ENCODE data around the gene RAPGEF6.

Gene RAPGEF6

DNA sequence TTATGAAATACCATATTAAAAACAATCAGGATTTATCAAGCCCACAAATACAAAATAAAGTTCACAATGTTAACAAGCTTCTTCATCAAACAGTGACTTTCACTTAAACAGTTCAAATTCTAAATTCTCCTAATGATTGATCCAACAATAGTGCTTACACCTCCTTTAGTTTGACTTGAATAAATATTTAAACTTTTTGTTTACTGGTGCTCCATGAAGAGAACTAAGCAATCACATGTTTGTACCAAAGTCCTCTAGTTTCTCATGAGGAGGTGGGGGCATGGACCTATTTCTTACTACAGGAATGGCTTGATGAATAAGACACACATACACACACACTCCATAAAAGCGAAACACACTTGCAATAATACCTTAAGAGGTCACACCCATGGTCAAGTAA lies 95.8 kb downstream of the RAPGEF6 start:
- no peak for FAIRE-seq

DNA sequence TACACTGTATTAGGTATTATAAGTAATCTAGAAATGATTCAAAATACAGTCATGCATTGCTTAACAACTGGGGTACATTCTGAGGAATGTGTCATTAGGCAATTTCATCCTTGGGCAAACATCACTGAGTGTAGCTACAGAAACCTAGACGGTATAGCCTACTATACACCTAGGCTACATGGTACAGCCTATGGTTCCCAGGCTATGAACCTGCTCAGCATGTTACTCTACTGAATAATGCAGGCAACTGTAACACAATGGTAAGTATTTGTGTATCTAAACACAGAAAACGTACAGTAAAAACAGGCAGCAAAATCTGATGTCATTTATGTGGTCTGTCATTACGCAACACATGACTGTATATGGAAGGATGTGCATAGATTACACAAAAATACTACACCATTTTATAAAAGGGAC lies 96.8 kb downstream of the RAPGEF6 start:
- FAIRE-seq, result no peak

DNA sequence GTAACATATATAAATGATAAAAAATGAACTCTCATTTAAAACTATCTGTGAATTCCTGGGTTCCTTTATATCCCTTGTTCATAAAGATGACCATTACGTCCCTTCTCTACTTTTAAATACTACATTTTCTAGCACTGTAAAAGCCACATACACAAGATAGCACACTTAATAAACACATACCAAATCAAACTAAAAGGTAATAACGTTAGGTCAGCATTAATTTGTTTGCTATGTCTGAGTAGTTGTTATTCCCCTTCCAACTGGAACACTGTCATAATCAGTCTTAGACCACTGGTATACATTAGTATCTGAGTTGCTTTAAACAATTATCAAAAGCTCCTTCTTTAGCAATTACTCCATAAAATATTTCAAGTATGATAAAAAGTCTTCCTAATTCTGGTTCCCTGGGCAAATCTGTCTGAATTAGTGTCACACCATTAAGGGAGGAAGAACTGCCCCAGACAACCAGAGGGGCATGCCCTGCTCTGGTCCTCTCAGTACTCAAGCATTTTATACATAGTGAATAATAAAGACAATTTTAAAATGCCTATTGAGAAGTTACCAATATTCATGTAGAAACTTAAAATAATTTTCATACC lies 98.1 kb downstream of the RAPGEF6 start:
- no peak for FAIRE-seq

DNA sequence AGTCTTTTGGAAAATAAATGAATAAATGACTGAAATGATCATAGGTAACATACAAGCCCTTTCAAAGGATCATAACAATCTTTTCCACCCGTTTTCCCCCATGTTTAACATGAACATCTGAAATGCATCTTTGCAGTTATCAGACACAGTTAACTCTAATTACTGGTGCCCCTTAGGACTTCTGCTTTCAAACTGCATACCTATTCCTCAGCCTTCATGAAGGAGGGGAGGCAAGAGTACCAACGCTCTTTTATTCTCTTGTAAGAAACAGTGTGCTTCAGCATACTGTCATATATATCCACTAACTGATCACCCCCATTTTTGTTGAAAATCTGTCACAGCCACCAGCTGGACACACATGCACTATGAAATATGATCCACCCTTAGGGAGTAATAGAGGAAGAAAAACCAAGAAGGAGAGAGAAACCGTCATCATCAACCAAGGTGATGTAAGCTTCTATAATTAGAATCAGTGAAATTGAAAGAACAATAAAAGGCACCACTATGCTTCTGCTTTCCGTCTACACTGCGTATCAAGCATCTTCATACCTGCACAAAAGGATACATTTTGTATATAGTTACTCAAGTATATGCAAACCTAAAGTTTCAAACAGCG lies 98.7 kb downstream of the RAPGEF6 start:
- FAIRE-seq, result no peak

DNA sequence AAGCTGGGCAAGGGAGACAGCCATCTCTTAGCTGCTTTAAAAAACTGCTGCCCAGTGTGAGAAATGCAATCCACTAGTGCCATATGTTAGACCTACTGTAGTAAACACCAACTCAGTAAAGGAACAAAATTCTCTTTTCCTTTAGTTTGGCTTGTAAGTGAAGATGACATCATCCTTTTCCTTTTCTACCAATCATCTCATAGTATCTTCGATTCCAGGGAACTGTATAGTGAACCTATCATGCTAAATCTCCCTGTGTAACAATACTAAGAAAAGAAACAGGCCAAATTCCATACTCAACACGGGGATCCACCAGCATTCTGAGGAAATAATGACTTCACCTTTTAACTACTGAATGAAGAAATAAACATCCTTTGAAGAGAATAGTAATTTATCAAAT lies 100.1 kb downstream of the RAPGEF6 start:
- no peak for FAIRE-seq

DNA sequence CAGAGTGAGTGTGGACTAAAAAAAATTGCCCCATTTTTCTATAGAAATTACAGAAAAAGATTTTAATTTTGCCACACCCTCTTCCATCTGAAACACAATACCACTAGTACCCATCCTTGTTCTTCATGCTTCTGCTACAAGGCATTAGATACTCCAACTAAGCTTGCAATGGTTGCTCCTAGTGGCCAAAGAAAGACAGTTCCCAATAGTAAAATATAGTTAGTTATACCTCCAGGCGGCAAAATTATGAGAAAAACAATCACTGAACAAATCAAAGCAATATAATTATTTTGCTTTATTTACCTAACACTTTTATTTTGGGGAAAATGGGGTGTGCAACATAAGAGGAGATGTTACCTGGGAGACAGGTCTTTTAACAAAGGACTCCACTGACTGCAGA lies 101.2 kb downstream of the RAPGEF6 start:
- no peak for FAIRE-seq

DNA sequence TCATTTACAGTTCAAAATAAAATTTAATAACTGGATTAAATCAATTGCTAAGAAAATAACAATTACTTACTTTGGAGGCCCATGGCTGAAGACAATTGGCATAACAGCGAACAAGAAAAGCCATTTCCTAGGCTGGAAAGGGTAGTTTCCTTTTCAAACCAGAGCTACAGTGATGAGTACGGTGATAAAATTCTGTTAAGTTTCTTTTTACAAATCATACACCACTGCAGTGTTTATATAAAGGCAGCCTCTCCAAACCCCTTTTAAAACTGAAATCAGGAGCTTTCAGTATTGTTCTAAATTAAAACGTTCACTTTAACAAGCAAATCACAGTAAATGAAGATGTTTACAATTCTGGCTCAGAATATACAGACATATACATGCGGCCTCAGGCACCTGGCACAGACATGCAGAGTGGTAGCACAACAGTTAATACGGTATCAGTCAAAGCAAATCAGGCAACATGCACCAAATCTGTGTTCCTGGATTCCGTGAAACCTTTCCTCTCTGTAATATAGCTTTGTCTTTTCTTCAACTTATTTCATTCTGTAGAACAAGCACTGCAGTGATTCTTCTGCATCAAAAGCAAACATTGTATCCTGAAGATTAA lies 102.9 kb downstream of the RAPGEF6 start:
- FAIRE-seq, result no peak

DNA sequence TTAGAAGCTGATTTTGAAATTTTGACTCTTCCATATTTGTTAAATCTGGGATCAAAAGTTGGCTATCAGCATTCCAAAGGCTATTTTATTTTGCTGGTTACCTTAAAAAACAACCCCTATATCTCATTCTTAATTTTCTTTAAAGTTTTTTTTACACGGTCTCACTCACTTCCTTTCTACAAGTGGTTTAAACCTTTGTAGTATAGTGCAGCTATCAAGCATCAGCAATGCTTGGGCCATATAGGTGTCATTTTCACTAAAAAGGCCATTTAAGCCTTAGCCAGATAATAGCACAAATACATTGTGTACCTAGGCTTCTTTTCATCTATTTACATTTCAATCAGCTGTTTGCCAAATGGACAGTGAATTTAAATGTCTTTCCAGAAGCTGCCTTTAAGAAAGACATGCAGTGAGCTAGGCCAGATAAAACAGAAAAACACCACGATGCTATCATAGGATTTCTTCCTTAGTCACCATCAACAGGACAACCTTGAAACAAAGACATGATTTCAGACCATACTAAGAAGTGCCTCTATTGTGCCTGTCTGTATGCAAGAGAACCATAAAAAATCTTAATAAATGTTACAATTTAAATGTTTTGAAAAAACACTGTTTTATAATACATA lies 104.2 kb downstream of the RAPGEF6 start:
- no peak for FAIRE-seq

DNA sequence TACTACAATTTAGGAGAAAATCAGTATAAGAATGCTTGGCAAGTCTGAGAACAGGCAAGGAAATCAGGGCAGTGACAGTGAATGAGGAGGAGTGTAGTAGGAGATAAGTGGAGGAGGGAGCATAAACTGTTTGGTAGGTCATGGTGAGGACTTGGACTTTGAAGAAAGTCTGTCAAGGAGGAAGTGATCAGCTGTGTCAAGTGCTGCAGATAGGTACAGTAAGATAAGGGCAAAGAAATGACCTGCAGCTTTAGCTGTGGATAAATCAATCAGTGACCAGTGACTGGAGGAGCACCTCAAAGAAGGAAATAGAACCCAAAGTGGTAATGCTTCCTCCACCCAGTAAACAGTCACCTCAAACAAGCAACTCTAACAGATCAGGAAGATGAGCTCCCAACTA lies 106.3 kb downstream of the RAPGEF6 start:
- FAIRE-seq, result no peak

DNA sequence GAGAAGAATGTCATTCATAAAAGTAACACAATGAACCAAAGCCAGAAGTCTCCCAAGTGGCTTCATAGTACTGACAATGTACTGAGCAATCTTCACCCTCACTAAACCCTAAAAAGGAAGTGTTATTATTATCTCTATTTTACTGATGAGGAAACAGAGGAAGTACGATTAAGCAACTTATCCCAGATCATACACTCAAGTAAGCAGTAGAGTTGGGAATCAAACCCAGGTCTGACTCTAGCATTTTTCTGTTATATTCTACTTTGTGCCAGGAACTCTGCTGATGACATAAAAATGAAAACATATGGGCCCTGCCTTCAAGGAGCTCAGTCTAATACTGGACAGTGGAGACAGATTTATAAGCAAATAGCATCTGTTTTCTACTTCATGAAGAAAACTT lies 109.2 kb downstream of the RAPGEF6 start:
- no peak for FAIRE-seq

DNA sequence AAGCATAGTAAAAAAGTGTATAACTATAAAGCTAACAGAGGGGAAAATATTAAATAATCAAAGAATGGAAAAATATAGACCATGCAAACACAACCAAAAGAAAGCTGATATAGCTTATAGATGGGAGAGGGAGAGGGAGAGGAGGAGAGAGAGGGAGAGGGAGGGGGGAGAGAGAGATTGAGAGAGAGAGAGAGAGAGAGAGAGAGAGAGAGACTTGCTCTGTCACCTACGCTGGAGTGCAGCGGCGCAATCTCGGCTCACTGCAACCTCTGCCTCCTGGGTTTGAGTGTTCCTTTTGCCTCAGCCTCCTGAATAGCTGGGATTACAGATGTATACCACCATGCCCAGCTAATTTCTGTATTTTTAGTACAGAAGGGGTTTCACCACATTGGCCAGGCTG lies 110.6 kb downstream of the RAPGEF6 start:
- FAIRE-seq, result no peak

DNA sequence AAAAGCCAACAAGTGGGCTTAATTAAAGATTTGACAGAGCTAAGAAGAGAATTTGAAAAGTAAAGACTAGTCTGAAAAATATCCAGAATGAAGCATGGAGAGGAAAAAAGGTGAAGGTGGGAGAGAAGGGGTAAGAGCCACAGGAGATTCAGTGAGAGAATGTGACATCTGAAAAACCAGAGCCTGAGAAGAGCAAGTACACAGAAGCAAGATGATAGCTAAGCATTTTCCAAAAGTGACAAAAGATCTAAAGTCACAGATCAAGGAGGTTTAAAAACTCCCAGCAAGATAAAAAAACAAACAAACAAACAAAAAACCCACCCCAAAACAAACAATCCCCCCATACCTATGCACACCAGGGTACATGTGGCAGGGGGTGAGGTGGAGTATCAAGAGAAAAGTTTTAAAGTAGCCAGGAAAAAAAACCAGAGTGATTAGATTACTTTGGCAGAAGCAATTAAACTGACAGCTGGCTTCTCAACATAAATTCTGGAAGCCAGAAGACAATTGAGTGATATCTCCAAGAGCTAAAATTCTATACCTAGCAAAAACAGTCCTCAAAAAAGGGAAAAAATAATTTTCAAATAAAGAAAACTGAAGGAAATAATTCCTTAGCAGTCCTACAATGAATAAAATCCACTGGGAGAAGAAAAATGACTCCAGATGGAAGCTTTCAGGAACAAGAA lies 111.4 kb downstream of the RAPGEF6 start:
- no peak for FAIRE-seq

DNA sequence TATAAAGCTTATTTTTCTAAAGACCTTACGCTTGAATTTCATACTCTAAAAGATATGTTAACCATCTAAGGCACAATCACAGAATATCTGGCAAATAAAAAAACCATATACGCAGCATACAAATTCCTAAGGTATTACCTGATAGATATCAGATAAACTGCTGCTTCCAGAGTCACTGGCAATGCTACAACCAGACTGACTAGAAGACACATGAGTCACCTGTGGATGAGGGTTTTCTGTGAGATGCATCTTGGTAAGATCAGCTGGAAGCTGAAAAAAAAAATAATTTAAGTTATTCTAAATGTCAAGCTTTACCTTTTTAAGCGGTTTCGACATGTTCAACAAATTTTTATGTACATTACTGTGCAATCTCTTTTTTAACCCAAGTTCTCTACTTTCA lies 113.8 kb downstream of the RAPGEF6 start:
- no peak for FAIRE-seq

DNA sequence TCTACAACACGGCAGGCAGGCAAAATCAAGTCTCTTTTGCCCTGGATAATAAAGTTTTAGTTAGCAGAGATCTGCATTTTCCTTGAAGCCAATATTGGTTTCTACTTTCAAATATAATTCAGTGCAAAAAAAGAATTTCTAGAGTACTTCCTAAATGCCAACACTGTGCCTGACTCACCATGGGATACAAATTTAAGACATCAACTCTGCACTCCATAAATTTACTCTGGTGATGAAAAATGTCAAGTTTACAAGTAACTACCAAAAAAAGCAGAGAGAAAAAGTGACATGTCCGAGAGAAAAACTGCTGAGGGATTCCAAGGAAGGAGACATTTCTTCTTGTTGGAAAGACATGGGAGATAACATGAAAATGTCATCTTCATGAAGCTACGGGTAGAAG lies 119.7 kb downstream of the RAPGEF6 start:
- FAIRE-seq, result no peak

DNA sequence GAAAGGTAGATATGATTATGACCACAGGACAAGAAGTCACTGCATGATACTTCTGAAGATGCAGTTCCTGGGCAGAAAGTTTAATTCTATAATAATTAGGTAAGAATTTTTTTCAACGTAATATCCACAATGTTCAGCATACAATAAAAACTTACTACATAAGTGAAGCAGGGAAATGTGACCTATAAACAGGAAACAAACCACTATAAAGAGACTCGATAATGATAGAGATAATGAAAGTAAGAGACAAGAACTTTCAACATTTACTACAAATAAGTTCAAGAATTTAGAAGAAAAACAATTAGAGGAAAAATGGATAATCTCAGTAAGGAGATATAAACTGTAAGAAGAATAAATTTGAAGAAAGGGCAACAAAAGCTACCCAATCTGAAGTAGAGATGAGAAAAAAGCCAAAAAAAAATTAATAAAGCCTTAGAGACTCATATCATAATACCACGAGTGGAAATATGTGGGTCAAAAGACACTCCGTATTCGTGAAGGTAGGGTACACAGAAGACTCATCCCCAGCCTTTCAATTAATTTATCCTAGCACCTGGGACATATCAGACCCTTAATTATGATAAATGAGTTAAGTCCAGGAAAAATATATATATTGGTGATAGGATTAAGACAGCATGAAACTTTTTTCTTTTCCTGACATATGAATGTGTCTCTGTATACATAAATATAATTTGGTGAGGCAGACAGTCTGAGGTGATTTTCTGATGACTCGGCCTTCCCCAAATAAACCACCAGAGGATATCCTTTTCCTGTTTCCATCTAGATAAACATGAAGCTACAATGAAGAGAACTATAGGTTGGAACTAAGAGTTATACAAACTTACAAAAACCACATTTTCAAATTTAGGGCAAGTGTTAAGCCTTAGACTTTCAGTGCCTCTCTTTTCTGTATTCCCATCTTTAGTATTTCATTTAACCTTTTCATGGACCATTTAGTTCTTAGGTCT lies 120.4 kb downstream of the RAPGEF6 start:
- FAIRE-seq, result peak; percentile 9

DNA sequence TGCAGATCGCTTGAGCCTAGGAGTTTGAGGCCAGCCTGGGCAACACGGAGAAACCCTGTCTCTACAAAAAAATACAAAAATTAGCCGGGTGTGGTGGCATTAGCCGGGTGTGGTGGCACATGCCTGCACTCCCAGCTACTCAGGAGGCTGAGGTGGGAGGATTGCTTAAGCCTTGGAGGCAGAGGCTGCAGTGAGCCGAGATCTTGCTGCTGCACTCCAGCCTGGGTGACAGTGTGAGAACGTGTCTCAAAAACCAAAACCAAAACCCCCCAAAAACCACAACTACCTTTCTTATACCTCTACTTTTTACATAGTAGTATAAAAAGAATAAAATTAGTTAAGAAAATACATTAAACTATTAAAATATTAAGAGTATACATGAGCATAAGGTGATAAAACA lies 121.2 kb downstream of the RAPGEF6 start:
- FAIRE-seq, result peak; percentile 25

DNA sequence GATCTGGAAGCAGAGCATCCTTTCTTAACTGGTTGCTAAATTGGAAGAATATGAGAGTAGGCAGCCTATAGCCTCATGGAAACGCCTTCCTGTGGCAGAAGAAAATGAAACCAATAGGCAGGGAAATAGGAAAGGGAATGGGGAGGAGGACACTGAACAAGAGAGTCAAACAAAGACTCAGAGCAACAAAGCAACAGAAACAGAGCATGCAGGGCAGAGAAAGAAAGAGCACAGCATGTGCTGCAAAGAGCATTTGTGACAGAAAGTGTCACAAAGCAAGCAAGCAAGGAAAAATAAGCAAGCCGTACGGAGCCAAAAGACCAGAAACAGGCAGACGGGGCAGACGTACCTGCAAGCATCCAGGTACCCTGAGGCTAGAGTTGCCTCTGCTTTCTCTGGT lies 123.1 kb downstream of the RAPGEF6 start:
- FAIRE-seq, result no peak

DNA sequence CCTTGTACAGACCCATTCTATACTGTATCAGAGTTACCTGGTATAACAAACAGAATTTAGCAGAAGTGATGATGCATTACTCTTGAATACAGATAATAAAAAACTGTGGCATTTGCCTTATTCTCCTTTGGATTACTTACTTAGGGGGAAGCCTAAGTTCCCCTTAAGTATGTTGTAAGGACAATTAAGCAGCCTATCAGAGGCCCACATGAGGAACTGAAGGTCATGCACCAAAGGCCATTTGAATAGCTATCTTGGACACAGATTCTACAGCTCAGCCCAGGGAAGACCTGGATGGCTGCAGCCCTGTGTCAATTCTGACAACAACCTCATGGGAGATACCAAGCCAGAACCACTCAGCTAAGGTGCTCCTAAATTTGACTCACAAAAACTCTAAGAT lies 125.2 kb downstream of the RAPGEF6 start:
- no peak for FAIRE-seq

DNA sequence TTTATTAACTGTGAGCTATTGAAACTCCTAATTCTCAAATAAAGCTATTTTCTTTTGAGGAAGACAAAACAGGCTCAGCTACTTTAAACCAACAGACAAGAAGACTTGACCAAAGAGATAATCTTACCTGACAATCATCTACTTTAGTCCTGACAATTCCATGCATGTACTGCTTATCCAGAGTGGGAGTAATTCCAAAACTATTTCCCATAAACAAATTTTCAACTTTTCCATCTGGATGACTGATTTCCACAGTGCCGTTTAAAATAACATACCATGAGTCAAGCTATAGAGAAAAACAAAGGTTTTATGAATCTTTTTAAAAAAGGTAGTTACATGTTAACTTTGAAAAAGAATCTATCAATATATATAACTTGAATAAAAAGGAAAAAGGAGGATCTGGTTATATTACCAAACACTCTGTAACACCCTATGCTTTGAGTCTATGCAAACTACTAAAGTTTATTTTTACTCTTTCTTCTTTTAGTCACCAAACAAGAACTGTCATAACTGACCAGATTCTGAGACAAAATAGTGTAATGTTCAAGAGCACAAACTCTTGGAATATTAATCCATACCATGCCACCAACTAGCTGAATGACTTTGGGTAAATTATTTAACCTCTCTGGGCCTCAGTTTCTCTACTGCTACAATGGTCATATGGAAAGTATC lies 129.7 kb downstream of the RAPGEF6 start:
- no peak for FAIRE-seq

DNA sequence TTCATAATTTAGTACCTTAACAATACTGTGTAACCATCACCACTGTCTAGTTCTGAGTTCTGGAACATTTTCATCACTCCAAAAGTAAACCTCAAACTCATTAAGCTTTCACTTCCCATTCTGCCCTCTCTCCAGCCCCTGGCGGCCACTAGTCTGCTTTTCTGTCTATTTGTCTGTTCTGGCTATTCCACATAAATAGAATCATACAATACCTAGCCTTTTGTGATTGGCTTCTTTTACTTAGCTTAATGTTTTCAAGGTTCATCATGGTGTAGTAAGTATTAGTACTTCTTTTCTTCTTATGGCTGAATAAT lies 138.7 kb downstream of the RAPGEF6 start:
- FAIRE-seq, result no peak

DNA sequence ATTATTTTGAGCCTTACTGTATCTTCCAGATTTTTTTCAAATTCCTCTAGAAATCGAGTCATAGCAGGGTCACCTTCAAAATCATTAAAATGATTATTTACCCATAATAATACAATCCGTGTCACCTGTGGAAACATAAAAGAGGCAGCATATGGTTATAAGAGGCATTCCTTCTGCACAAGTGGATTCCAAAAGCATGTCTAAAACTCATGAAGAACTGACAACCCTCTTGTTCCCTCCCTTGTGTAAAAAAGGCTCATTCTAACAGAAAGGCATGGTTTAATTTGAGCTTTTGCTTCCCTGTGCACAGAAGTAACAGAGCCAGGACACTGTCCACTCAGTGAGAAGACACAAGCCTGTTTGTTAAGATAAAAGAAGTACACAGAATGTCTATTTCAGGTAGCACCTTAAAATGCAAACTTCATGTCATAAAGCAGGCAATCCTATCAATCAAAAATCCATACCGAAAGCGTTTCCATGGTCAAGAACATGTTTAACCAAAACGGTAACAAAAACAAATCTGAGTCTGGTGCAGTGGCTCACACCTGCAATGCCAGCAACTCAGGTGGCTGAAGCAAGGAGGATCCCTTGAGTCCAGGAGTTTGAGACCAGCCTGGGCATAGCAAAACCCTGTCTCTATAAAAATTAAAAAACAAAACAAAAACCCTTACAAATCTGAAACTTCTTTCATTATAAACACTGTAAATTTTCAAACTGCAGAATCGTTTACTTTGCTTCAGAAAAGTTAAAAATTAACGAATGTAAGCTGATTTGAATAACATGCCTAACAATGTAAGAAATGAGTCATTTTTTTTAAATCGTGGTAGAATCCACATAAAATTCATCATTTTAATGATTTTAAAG lies 139.3 kb downstream of the RAPGEF6 start:
- FAIRE-seq, result no peak
